Measurements from ENCODE around the gene DENND5B.

Gene DENND5B

GRCh38 chr12:31568498-31568897, 22.4 kb downstream of the DENND5B start:
- no peak overlapping the region for H3K27ac ChIP-seq (ENCODE audit: low read length)
- no peaks in the 10 kb centered on the region for H3K27me3 ChIP-seq (ENCODE audit: low read depth, low read length)
- H4K20me1 ChIP-seq (ENCODE audit: insufficient read depth, low read length): peaks cover 37% of the 10 kb centered on the region
- no peak overlapping the region for H3K4me3 ChIP-seq (ENCODE audit: low read length)
- no peak overlapping the region for H2AFZ ChIP-seq (ENCODE audit: low read depth, low read length)
- no peaks in the 10 kb centered on the region for H3K36me3 ChIP-seq (replicated peaks; ENCODE audit: low read depth, low read length)
- H3K4me1 ChIP-seq (ENCODE audit: low read length): peaks cover 38% of the 10 kb centered on the region
- no peak for TF ChIP-seq EZH2phosphoT487 (IDR thresholded peaks at IDR 0.05; ENCODE audit: low read depth)
- TF ChIP-seq CTCF (IDR thresholded peaks at IDR 0.05; ENCODE audit: low read depth, low read length): no peak
- 0 out of 2 replicates have a peak overlapping the region, but pooled peaks have one; percentile 16 for H3K4me2 ChIP-seq (ENCODE audit: low read length)
- H3K79me2 ChIP-seq (ENCODE audit: low read length): peaks cover 63% of the 10 kb centered on the region
- no peak overlapping the region for H3K9ac ChIP-seq (ENCODE audit: low read length)
- H3K9me3 ChIP-seq (ENCODE audit: insufficient read depth, low read length): no peaks in the 10 kb centered on the region

GRCh38 chr12:31567029-31567428, 23.9 kb downstream of the DENND5B start:
- Histone ChIP-seq H3K9ac (ENCODE audit: low read length) (no peak overlapping the region), H3K36me3 (replicated peaks; ENCODE audit: low read depth, low read length) (peaks cover under 1% of the 10 kb centered on the region), H3K27me3 (ENCODE audit: low read depth, low read length) (no peaks in the 10 kb centered on the region), H3K4me3 (ENCODE audit: low read length) (no peak overlapping the region), H2AFZ (ENCODE audit: low read depth, low read length) (no peak overlapping the region), H3K9me3 (ENCODE audit: insufficient read depth, low read length) (no peaks in the 10 kb centered on the region), H3K27ac (ENCODE audit: low read length) (no peak overlapping the region), H4K20me1 (ENCODE audit: insufficient read depth, low read length) (peaks cover 37% of the 10 kb centered on the region), H3K79me2 (ENCODE audit: low read length) (peaks cover 68% of the 10 kb centered on the region), H3K4me2 (ENCODE audit: low read length) (no peak overlapping the region), H3K4me1 (ENCODE audit: low read length) (peaks cover 46% of the 10 kb centered on the region)
- TF ChIP-seq EZH2phosphoT487 (IDR thresholded peaks at IDR 0.05; ENCODE audit: low read depth) (no peak), CTCF (IDR thresholded peaks at IDR 0.05; ENCODE audit: low read depth, low read length) (no peak)

GRCh38 chr12:31566547-31566946, 24.4 kb downstream of the DENND5B start:
- Histone ChIP-seq H3K9ac (ENCODE audit: low read length) (no peak overlapping the region), H4K20me1 (ENCODE audit: insufficient read depth, low read length) (peaks cover 37% of the 10 kb centered on the region), H3K9me3 (ENCODE audit: insufficient read depth, low read length) (no peaks in the 10 kb centered on the region), H3K4me3 (ENCODE audit: low read length) (no peak overlapping the region), H3K4me1 (ENCODE audit: low read length) (peaks cover 51% of the 10 kb centered on the region), H2AFZ (ENCODE audit: low read depth, low read length) (no peak overlapping the region), H3K27me3 (ENCODE audit: low read depth, low read length) (no peaks in the 10 kb centered on the region), H3K79me2 (ENCODE audit: low read length) (peaks cover 68% of the 10 kb centered on the region), H3K36me3 (replicated peaks; ENCODE audit: low read depth, low read length) (peaks cover 3% of the 10 kb centered on the region), H3K27ac (ENCODE audit: low read length) (no peak overlapping the region), H3K4me2 (ENCODE audit: low read length) (no peak overlapping the region)
- TF ChIP-seq CTCF (IDR thresholded peaks at IDR 0.05; ENCODE audit: low read depth, low read length): no peak
- TF ChIP-seq EZH2phosphoT487 (IDR thresholded peaks at IDR 0.05; ENCODE audit: low read depth): no peak

- peak overlapping the region; percentile 28 for H3K27ac ChIP-seq (ENCODE audit: low read length)
Measured at GRCh38 chr12:31562594-31563328, 28.2 kb downstream of the DENND5B start.

More at GRCh38 chr12:31562594-31563328, 28.2 kb downstream of the DENND5B start:
- Histone ChIP-seq H3K27me3 (ENCODE audit: low read depth, low read length) (no peaks in the 10 kb centered on the region), H2AFZ (ENCODE audit: low read depth, low read length) (no peak overlapping the region), H3K4me1 (ENCODE audit: low read length) (peaks cover 36% of the 10 kb centered on the region), H3K9me3 (ENCODE audit: insufficient read depth, low read length) (no peaks in the 10 kb centered on the region), H3K79me2 (ENCODE audit: low read length) (peaks cover 80% of the 10 kb centered on the region), H4K20me1 (ENCODE audit: insufficient read depth, low read length) (peaks cover 28% of the 10 kb centered on the region), H3K4me3 (ENCODE audit: low read length) (peak overlapping the region; percentile 21), H3K4me2 (ENCODE audit: low read length) (peak overlapping the region; percentile 62), H3K9ac (ENCODE audit: low read length) (no peak overlapping the region), H3K36me3 (replicated peaks; ENCODE audit: low read depth, low read length) (peaks cover 3% of the 10 kb centered on the region)
- no peak for TF ChIP-seq EZH2phosphoT487 (IDR thresholded peaks at IDR 0.05; ENCODE audit: low read depth)
- no peak for TF ChIP-seq CTCF (IDR thresholded peaks at IDR 0.05; ENCODE audit: low read depth, low read length)
